Fibroblast of lung (primary cell): ENCODE results near the gene C4orf46.

Experiments
- CTCF ChIP-seq, 2 donors: IDR thresholded peaks in 1 of 2; conservative IDR thresholded peaks in 1 of 2; 1 replicate in 1 of 2; 2 replicates in 1 of 2; pipeline ENCODE4 v1.5.1; 2011 to 2012; ENCODE audit warnings: low read length in 2 of 2, control low read depth in 1 of 2, inconsistent platforms in 1 of 2, low read depth in 1 of 2, mild to moderate bottlenecking in 1 of 2
- EZH2 ChIP-seq: IDR thresholded peaks from 2 replicates; pipeline ENCODE4 v1.5.1; 2012; ENCODE audit warnings: low read length, control low read depth, mild to moderate bottlenecking; ENCODE audit errors: missing control alignments

GRCh38 chr4:158676076-158676475 lies 4.4 kb upstream of the C4orf46 start:
- TF ChIP-seq CTCF (conservative IDR thresholded peaks at IDR 0.05 in 1 of 2, IDR thresholded peaks at IDR 0.05 in 1 of 2; ENCODE audit: low read depth in 1 of 2, low read length in 2 of 2): no peak
- no peak for TF ChIP-seq EZH2
